Measurements from ENCODE around the gene TXLNB.
"Not testable (repeated sequence)": the region's sequence is repeated elsewhere in the genome, so short reads cannot be mapped to it uniquely, and the experiment has no call there.

Gene TXLNB

GRCh38 chr6:139240161-139241010, 51.4 kb downstream of the TXLNB start:
- DNase-seq: no peak
- Histone ChIP-seq H3K27ac (no peak overlapping the region), H3K4me3 (ENCODE audit: low read depth, low read length) (no peak overlapping the region), H3K27me3 (ENCODE audit: insufficient read depth, low read depth, severe bottlenecking) (no peaks in the 10 kb centered on the region), H3K9me3 (ENCODE audit: severe bottlenecking) (no peaks in the 10 kb centered on the region), H3K36me3 (no peaks in the 10 kb centered on the region)
- TF ChIP-seq CTCF (IDR thresholded peaks at IDR 0.05; ENCODE audit: low read depth, low read length): no peak

- no peak overlapping the region for H3K27ac ChIP-seq
- no peak for DNase-seq
- TF ChIP-seq CTCF (IDR thresholded peaks at IDR 0.05; ENCODE audit: low read depth, low read length): no peak
Measured at GRCh38 chr6:139239064-139239463, 52.7 kb downstream of the TXLNB start.

GRCh38 chr6:139236105-139236504, 55.7 kb downstream of the TXLNB start:
- no peak overlapping the region for H3K4me3 ChIP-seq (ENCODE audit: low read depth, low read length)
- peaks cover 2% of the 10 kb centered on the region for H3K9me3 ChIP-seq (ENCODE audit: severe bottlenecking)
- H3K36me3 ChIP-seq: no peaks in the 10 kb centered on the region
- DNase-seq: no peak
- no peak for TF ChIP-seq CTCF (IDR thresholded peaks at IDR 0.05; ENCODE audit: low read depth, low read length)
- H3K27me3 ChIP-seq (ENCODE audit: insufficient read depth, low read depth, severe bottlenecking): no peaks in the 10 kb centered on the region
- no peak overlapping the region for H3K27ac ChIP-seq

More at GRCh38 chr6:139239064-139239463, 52.7 kb downstream of the TXLNB start:
- no peaks in the 10 kb centered on the region for H3K36me3 ChIP-seq
- H3K27me3 ChIP-seq (ENCODE audit: insufficient read depth, low read depth, severe bottlenecking): no peaks in the 10 kb centered on the region
- H3K9me3 ChIP-seq (ENCODE audit: severe bottlenecking): peaks cover 2% of the 10 kb centered on the region
- H3K4me3 ChIP-seq (ENCODE audit: low read depth, low read length): no peak overlapping the region

- no peak for DNase-seq
- Histone ChIP-seq H3K4me3 (ENCODE audit: low read depth, low read length) (no peak overlapping the region), H3K27ac (no peak overlapping the region), H3K9me3 (ENCODE audit: severe bottlenecking) (peaks cover 2% of the 10 kb centered on the region), H3K27me3 (ENCODE audit: insufficient read depth, low read depth, severe bottlenecking) (no peaks in the 10 kb centered on the region), H3K36me3 (no peaks in the 10 kb centered on the region)
- TF ChIP-seq CTCF (IDR thresholded peaks at IDR 0.05; ENCODE audit: low read depth, low read length): no peak
Measured at GRCh38 chr6:139235661-139236060, 56.1 kb downstream of the TXLNB start.

GRCh38 chr6:139234193-139234592, 57.6 kb downstream of the TXLNB start:
- DNase-seq; H3K9me3 ChIP-seq (ENCODE audit: severe bottlenecking); H3K36me3 ChIP-seq; H3K4me3 ChIP-seq (ENCODE audit: low read depth, low read length); H3K27ac ChIP-seq; H3K27me3 ChIP-seq (ENCODE audit: insufficient read depth, low read depth, severe bottlenecking): not testable (repeated sequence)

- Histone ChIP-seq H3K27ac (no peak overlapping the region), H3K36me3 (no peaks in the 10 kb centered on the region), H3K27me3 (ENCODE audit: insufficient read depth, low read depth, severe bottlenecking) (no peaks in the 10 kb centered on the region), H3K9me3 (ENCODE audit: severe bottlenecking) (peaks cover 2% of the 10 kb centered on the region), H3K4me3 (ENCODE audit: low read depth, low read length) (no peak overlapping the region)
- DNase-seq: no peak
- TF ChIP-seq CTCF (IDR thresholded peaks at IDR 0.05; ENCODE audit: low read depth, low read length): no peak
Measured at GRCh38 chr6:139231206-139231605, 60.6 kb downstream of the TXLNB start.

Measured in WERI-Rb-1 (cell line).